Thyroid gland (tissue), 4 donors: ENCODE results near the gene ST6GALNAC3. TPM values are rescaled to one million over a fixed set of nuclear protein-coding genes. Genes with fewer than 3 reads are reported as not detected.

Experiments
- DNase-seq, 2 donors: peaks; one replicate each; pipeline ENCODE4 v3.0.0-alpha.2; 2019
- H3K27ac ChIP-seq, 3 donors: fragments of 200-600 bp; sonication (generic); 1 replicate in 2 of 3; 2 replicates in 1 of 3; pipeline ENCODE4 v1.5.1; 2016 to 2019; ENCODE audit warnings: mild to moderate bottlenecking in 1 of 3, moderate library complexity in 1 of 3
- H3K27me3 ChIP-seq: fragments of 200-600 bp; sonication (generic); one replicate; pipeline ENCODE4 v1.5.1; 2019
- H3K36me3 ChIP-seq, 2 donors: fragments of 200-600 bp; sonication (generic); one replicate each; pipeline ENCODE4 v1.5.1; 2016 to 2019
- H3K4me1 ChIP-seq, 2 donors: fragments of 200-600 bp; sonication (generic); one replicate each; pipeline ENCODE4 v1.5.1; 2017 to 2019
- H3K4me3 ChIP-seq, 3 donors: fragments of 200-600 bp; sonication (generic); replicated peaks in 1 of 3; 1 replicate in 2 of 3; 2 replicates in 1 of 3; pipeline ENCODE4 v1.5.1; 2016; ENCODE audit warnings: mild to moderate bottlenecking in 1 of 3
- H3K9me3 ChIP-seq: fragments of 200-600 bp; sonication (generic); one replicate; pipeline ENCODE4 v1.5.1; 2017
- POLR2A ChIP-seq, 2 donors: fragments of 450-650 bp; IDR thresholded peaks; one replicate each; pipeline ENCODE4 v1.6.1; 2017; ENCODE audit warnings: antibody characterized with exemption in 2 of 2, mild to moderate bottlenecking in 2 of 2, moderate library complexity in 1 of 2
- WGBS, 2 donors: methylation state at CpG; one replicate each; pipeline ENCODE4 v1.1.5; 2017; 5-methylcytosine and 5-hydroxymethylcytosine counted together
- intact Hi-C: fragments of 100-400 bp; cut with DNase I; formaldehyde crosslinking; loops from one replicate; pipeline ENCODE4 v1.15.1; 2023
- total RNA-seq, 4 donors: library from RNA; depleted of rRNA; stranded (reverse); fragments of >200 nt; gene quantifications; one replicate each; pipeline ENCODE4 v1.2.3, GENCODE V29; 2016
- TF ChIP-seq, protein P1 (sequence below), 6 experiments: fragments of 200-600 bp in 3 of 6; fragments of 450-650 bp in 3 of 6; sonication (generic) in 3 of 6; IDR thresholded peaks; one replicate each; pipeline ENCODE4 v1.5.1; 2016 to 2019; ENCODE audit warnings: antibody characterized with exemption in 6 of 6, mild to moderate bottlenecking in 2 of 6, inconsistent platforms in 1 of 6, moderate library complexity in 1 of 6

The ST6GALNAC3 gene
- total RNA-seq, 4 donors from 2014 or later: 17.4 to 35.6 (median 31.6) TPM

DNA sequence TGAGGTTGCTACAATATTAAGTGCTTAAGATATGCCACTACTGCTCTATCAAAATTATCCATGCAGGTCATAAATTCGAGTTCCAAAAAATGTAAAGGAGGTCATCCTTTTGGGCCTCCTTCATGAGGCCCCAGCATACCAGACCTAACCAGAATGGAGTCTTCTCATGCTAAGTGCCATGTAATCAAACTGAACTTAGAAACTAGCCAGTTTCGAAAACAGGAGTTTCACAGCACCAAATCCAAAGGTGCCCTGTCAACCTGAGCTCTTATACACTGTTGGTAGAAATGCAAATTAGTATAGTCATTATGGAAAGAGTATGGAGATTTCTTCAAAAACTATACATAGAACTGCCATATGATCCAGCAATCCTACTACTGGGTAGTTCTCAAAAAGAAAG, 320.5 kb downstream of the ST6GALNAC3 start:
- peaks cover 0 to 3% of the 10 kb centered on the region in 2 donors for H3K4me1 ChIP-seq
- no peaks in the 10 kb centered on the region for H3K27me3 ChIP-seq
- no peak overlapping the region for H3K4me3 ChIP-seq
- no peaks in the 10 kb centered on the region for H3K9me3 ChIP-seq
- no peaks in the 10 kb centered on the region for H3K36me3 ChIP-seq
- no peak overlapping the region for H3K27ac ChIP-seq
- WGBS, 2 donors: 87 to 99% methylated on average over 2 of the region's 2 CpGs
- no peak for DNase-seq
- intact Hi-C loops: no loop called here
- TF ChIP-seq, protein P1, sequence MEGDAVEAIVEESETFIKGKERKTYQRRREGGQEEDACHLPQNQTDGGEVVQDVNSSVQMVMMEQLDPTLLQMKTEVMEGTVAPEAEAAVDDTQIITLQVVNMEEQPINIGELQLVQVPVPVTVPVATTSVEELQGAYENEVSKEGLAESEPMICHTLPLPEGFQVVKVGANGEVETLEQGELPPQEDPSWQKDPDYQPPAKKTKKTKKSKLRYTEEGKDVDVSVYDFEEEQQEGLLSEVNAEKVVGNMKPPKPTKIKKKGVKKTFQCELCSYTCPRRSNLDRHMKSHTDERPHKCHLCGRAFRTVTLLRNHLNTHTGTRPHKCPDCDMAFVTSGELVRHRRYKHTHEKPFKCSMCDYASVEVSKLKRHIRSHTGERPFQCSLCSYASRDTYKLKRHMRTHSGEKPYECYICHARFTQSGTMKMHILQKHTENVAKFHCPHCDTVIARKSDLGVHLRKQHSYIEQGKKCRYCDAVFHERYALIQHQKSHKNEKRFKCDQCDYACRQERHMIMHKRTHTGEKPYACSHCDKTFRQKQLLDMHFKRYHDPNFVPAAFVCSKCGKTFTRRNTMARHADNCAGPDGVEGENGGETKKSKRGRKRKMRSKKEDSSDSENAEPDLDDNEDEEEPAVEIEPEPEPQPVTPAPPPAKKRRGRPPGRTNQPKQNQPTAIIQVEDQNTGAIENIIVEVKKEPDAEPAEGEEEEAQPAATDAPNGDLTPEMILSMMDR (IDR thresholded peaks at IDR 0.05): no peak
- no peak for TF ChIP-seq POLR2A (IDR thresholded peaks at IDR 0.05)

DNA sequence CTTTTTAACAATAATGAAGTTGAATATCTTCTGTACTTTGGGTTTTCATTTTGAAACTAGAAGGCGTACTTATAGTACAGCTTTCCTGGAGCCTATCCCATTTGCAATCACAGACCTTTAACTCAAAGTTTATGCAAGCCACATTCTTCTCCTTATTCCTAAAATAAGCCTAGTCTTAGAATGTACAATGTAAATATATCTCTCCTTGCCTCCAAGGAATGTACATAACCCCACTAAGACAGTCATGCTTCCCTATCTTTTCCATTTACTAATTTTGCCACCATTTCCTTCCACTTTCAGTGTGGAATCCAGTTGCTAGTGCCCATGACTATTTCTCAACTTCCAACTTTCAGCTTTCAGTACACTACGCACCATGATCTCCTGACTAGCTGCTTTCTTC, 327.6 kb downstream of the ST6GALNAC3 start:
- no peaks in the 10 kb centered on the region for H3K9me3 ChIP-seq

DNA sequence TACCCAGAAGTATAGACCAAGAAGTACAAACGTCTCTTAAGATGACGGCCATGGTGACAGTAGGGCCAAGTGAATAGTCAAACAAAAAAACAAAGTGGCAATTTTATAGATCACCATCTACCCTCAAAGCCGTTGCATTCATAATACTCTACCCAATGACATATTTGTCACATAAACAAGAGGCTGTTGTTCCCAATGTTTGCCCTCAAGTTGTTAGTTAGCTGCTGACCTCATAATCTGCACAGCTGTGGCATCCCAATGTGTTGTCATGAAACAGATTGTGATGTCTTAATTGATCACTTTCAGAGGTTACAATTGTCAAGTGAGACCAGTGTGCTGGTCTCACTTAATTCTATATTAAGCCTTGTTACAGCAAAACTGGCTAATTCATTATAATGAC, 333.8 kb downstream of the ST6GALNAC3 start:
- TF ChIP-seq POLR2A (IDR thresholded peaks at IDR 0.05): no peak
- TF ChIP-seq, protein P1 (IDR thresholded peaks at IDR 0.05): no peak
- Histone ChIP-seq H3K4me1 (no peaks in the 10 kb centered on the region), H3K36me3 (no peaks in the 10 kb centered on the region), H3K9me3 (no peaks in the 10 kb centered on the region), H3K27ac (no peak overlapping the region), H3K27me3 (no peaks in the 10 kb centered on the region), H3K4me3 (no peak overlapping the region)
- intact Hi-C loops: no loop called here
- no peak for DNase-seq
- 88 to 94% methylated on average over 3 of the region's 3 CpGs for WGBS, 2 donors

More for the DNA sequence above, 327.6 kb downstream of the ST6GALNAC3 start:
- Histone ChIP-seq H3K27ac (no peak overlapping the region), H3K4me1 (no peaks in the 10 kb centered on the region), H3K4me3 (no peak overlapping the region), H3K27me3 (no peaks in the 10 kb centered on the region), H3K36me3 (no peaks in the 10 kb centered on the region)
- WGBS, 2 donors: 90 to 96% methylated on average over 2 of the region's 2 CpGs
- intact Hi-C loops: no loop called here
- no peak for DNase-seq
- no peak for TF ChIP-seq POLR2A (IDR thresholded peaks at IDR 0.05)
- TF ChIP-seq, protein P1 (IDR thresholded peaks at IDR 0.05): no peak

DNA sequence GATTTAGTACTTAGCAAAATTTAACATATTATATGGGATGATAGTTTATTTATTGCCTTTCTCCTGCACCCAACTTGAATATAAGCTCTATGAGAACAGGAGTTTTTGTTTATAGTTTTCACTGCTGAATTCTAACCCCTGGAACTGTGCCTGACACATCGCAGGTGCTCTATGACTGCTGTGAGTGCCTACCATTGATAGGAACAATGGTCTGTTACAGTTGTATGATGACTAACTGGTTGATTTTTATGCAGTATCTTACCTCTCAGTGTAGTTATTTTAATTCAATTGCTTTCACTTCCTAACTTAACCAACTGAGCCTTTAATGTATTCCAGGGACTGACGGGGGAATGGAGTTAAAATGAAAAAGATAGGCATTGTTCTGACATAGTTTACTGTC, 336.0 kb downstream of the ST6GALNAC3 start:
- Histone ChIP-seq H3K27ac (no peak overlapping the region), H3K36me3 (no peaks in the 10 kb centered on the region), H3K4me1 (no peaks in the 10 kb centered on the region), H3K9me3 (no peaks in the 10 kb centered on the region), H3K27me3 (no peaks in the 10 kb centered on the region), H3K4me3 (no peak overlapping the region)
- DNase-seq: no peak
- WGBS, 2 donors: 68 to 96% methylated on average over 2 of the region's 2 CpGs
- TF ChIP-seq, protein P1 (IDR thresholded peaks at IDR 0.05): no peak
- no peak for TF ChIP-seq POLR2A (IDR thresholded peaks at IDR 0.05)
- intact Hi-C loops: no loop called here

DNA sequence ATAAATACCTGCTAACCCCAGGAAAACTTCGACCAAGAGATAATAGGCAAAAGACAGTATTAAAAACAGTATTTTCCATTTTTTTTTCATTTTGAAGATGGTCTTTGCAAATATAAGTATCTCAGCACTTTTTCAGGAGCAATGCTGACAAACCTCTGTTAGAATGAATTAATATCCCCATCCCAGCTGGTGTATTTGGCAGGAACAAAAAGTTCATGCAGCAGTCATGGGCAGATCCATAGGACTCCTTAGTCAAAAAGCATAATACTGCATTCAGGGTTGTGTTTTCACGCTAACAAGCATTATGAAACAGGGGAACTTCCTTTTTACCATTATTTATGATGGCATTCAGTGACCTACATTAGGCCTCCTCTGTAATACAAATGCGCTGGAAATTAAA, 344.0 kb downstream of the ST6GALNAC3 start:
- TF ChIP-seq, protein P1 (IDR thresholded peaks at IDR 0.05): no peak
- TF ChIP-seq POLR2A (IDR thresholded peaks at IDR 0.05): no peak
- no peak overlapping the region for H3K4me3 ChIP-seq
- H3K27ac ChIP-seq: no peak overlapping the region
- no peaks in the 10 kb centered on the region for H3K4me1 ChIP-seq
- intact Hi-C loops: no loop called here
- WGBS, 2 donors: 91 to 96% methylated on average over 3 of the region's 3 CpGs
- no peak for DNase-seq
- no peaks in the 10 kb centered on the region for H3K27me3 ChIP-seq
- H3K36me3 ChIP-seq: no peaks in the 10 kb centered on the region
- no peaks in the 10 kb centered on the region for H3K9me3 ChIP-seq
